D721Med (cell line): ENCODE results near the gene HADHA.

Experiments
- DNase-seq: peaks from one replicate; pipeline ENCODE4 v3.0.0; 2011; ENCODE audit warnings: low spot score; ENCODE audit not compliant: insufficient read length
- FAIRE-seq: peaks from 2 replicates; lab custom pipeline; 2011; peaks lifted over from hg19 to GRCh38; lab: Jason Lieb, UNC
- TF ChIP-seq, protein P1 (sequence below): IDR thresholded peaks from 2 replicates; pipeline ENCODE4 v1.5.1; 2012; ENCODE audit warnings: mild to moderate bottlenecking, control low read depth; ENCODE audit not compliant: insufficient read depth; ENCODE audit errors: missing control alignments

Gene HADHA

DNA sequence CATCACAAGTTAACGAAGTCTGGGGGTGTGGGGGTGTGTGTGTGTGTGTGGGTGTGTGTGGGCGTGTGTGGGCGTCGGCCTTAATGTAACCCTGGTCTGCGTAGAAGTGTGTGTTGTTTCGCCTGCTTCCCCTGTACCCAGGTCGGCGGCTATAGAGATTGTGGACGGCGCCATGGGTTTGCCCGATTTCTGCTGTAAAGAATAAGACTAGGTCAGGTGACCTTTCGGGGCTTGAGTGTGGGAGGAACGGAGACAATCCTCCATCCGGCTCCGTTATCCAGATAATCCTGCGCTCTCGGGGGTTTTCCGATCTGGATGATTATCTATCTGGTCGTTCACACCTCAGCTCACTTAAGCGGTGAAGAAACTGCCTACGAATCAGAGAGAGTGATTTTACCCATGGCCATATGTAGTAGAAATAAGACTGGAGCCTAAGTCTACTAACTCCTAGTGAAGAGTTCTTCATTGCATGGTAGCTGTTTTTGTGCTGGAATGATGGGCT lies 850 bp upstream of the HADHA start:
- peak; percentile 22 for DNase-seq
- FAIRE-seq, result no peak
- TF ChIP-seq, protein P1, sequence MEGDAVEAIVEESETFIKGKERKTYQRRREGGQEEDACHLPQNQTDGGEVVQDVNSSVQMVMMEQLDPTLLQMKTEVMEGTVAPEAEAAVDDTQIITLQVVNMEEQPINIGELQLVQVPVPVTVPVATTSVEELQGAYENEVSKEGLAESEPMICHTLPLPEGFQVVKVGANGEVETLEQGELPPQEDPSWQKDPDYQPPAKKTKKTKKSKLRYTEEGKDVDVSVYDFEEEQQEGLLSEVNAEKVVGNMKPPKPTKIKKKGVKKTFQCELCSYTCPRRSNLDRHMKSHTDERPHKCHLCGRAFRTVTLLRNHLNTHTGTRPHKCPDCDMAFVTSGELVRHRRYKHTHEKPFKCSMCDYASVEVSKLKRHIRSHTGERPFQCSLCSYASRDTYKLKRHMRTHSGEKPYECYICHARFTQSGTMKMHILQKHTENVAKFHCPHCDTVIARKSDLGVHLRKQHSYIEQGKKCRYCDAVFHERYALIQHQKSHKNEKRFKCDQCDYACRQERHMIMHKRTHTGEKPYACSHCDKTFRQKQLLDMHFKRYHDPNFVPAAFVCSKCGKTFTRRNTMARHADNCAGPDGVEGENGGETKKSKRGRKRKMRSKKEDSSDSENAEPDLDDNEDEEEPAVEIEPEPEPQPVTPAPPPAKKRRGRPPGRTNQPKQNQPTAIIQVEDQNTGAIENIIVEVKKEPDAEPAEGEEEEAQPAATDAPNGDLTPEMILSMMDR, result no peak

DNA sequence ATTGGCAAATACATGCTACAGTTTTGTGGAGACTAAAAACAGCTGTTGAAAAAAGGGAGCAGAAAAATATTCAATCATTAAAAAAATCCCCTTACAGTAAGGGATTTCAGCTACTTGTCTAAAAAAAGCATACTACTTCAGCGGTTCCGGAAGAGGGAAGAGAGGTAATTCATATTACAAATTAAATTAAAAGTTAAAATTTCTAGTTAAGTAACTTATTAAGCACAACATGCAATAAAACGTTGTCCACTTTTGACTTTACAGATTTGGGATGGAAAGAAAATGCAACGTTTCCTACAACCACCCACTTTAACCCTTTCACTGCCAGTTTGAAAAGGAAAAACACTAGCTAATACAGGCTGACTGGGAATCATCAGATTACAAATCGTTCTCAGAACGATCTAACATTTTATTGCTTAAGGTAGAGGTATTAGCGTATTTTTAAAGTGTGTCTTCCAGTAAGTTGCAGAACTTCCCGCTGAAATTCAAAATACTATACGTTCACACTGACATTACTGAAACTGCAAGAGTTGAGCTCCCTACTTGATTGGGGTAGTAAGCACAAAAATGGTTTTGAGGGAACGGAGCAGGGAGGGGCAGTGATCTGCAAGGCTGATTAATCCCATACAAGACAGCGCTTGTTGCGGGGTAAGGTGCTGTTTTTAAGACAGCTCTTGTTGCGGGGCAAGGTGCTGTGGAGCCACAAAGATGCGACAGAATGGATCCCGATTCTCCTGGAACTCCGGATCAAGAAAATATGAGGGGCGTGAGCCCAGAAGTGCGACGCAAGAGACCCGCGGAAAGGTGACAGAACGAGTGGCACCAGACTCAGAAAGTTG lies 743 bp downstream of the HADHA start:
- DNase-seq (no peak), FAIRE-seq (no peak)
- TF ChIP-seq, protein P1, result no peak

DNA sequence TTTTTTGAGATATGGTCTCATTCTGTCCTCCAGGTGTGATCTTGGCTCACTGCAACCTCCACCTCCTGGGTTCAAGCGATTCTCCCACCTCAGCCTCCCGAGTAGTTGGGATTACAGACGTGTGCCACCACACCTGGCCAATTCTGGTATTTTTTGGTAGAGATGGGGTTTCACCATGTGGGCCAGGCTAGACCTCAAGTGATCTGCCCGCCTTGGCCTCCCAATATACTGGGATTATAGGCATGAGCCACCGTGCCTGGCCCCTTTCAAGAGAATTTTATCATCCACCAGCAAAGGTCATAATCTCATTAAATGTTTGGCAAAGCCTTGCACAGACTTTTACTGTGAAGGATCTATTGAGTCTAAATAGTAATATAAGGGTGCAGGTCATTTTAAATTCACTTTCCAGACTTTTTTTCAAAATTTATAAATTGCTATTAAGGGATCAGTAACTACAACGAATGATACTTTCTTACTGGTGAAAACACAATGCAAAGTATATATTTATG lies 2.5 kb downstream of the HADHA start:
- TF ChIP-seq, protein P1, result no peak
- FAIRE-seq (no peak), DNase-seq (no peak)

DNA sequence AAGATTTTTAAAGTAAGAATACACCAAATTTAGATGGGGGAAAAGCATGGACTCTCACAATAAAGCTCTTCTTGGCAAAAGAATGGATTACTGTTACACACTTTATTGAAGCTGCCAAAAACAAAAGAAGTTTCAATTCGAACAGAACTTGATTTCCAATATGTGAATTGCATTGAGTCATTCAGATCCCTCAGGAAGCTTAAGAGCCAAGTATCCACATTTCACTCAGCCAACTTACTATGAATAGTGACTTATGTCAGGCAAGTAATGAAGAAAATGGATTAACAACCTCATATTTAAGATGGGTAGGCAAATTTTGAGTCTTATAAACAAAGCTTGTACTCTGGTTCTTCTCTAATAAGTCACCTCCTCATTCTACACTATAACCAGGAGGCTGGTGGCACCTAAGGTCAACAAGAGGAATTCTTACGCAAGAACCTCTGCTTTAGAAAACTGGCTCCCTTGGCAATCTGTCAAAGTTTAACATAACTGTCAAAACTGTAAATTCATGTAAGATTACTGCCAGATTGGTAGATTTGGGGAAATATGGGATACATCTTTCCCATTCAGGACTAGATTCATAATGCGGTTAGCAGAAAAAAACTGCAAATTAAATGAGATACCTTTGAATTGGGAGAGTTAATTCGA lies 6.0 kb downstream of the HADHA start:
- no peak for FAIRE-seq
- no peak for DNase-seq
- TF ChIP-seq, protein P1, result no peak

DNA sequence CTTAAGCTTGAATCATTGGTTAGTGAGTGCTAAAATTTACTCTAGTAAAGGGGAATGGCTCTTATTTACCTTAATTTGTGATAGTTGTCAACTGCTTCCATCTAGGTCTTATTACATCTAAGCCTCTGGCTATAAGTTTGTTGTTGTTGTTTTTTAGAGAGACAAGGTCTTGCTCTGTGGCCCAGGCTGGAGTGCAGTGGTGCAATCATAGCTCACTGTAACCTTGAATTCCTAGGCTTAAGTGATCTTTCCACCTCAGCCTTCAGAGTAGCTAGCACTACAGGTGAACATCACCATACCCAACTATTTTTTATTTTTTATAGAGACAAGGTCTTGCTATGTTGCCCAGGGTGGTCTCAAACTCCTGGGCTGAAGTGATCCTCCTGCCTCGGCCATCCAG lies 6.6 kb downstream of the HADHA start:
- DNase-seq (no peak), FAIRE-seq (no peak)
- TF ChIP-seq, protein P1, result no peak

DNA sequence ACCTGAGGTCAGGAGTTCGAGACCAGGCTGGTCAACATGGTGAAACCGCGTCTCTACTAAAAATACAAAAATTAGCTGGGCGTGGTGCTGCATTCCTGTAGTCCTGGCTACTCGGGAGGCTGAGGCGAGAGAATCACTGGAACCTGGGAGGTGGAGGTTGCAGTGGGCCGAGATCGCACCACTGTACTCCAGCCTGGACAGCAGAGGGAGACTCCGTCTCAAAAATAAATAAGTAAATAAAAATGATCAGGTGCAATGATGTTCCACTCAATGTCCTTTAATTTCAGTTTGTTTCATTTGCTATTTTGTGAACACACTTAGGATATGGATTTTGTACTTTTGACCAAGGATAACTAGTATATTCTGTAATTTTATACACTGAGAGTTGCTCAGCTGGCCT lies 9.3 kb downstream of the HADHA start:
- no peak for FAIRE-seq
- DNase-seq, result no peak
- TF ChIP-seq, protein P1, result peak; percentile 5

DNA sequence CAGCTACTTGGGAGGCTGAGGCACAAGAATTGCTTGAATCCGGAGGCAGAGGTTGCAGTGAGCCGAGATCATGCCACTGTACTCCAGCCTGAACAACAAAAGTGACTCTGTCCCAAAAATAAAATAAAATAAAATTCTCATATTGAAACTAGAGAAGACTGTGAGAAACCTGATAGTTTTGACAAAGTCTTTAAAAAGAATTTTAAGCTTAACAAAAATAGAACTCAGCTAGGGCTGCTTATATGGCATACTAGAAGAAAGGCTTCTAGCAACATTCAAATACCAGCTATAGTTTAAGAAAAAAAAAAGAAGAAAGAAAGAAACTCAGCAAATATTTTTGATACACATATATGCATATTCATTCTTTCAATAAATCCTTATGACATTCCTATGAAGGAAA lies 13.6 kb downstream of the HADHA start:
- no peak for FAIRE-seq
- TF ChIP-seq, protein P1, result no peak
- no peak for DNase-seq
